ENCODE results near the gene INMT. TPM values are rescaled to one million over a fixed set of nuclear protein-coding genes. Genes with fewer than 3 reads are reported as not detected.

Gene INMT
- total RNA-seq, 1 experiment from 2014 or later: 3.3 TPM

DNA sequence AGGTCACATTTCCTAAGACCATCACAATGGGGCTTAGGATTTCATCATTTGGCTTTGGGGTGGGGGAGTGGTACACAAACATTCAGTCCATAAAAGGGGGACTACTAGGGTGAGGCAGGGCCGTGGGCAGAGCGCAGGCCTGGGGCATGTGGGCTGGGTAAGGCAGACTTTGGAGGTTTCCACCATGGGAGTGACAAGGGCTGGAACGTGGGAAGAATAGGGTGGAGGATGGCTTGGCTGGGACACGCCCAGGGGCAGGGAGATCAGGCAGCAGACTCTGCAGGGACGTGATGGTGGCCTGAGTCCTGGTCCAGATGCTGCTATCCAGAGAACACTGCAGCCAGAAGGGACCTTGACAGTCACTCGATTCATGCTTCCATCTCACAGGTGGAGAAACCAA is 45.0 kb upstream of the INMT start:
- Mint-ChIP-seq H3K36me3 (ENCODE audit: insufficient read depth, unreplicated experiment) (no peaks in the 10 kb centered on the region), H3K27me3 (ENCODE audit: insufficient read depth, unreplicated experiment) (peaks cover 6% of the 10 kb centered on the region), H3K9me3 (ENCODE audit: unreplicated experiment) (peaks cover 8% of the 10 kb centered on the region), H3K27ac (ENCODE audit: unreplicated experiment) (no peak overlapping the region), H3K4me1 (ENCODE audit: low read depth, unreplicated experiment) (peaks cover 7% of the 10 kb centered on the region), H3K4me3 (ENCODE audit: unreplicated experiment) (no peak overlapping the region)
- intact Hi-C loops (cut with micrococcal nuclease; ENCODE audit: unreplicated experiment): no loop called here
- Histone ChIP-seq H3K9me3 (no peaks in the 10 kb centered on the region), H3K27me3 (replicated peaks; ENCODE audit: control insufficient read depth, insufficient read depth, low read length) (no peaks in the 10 kb centered on the region; the same call in 1 of the 2 replicates), H3K36me3 (ENCODE audit: control insufficient read depth, insufficient read depth, low read length) (no peaks in the 10 kb centered on the region), H3K4me3 (ENCODE audit: low read depth, low read length) (no peak overlapping the region), H3K4me1 (no peaks in the 10 kb centered on the region)
- no TSS peak for BruUV-seq (replicated peaks)
- ChIA-PET CTCF (no interaction called here), POLR2A (no interaction called here)
- TF ChIP-seq, protein P1, sequence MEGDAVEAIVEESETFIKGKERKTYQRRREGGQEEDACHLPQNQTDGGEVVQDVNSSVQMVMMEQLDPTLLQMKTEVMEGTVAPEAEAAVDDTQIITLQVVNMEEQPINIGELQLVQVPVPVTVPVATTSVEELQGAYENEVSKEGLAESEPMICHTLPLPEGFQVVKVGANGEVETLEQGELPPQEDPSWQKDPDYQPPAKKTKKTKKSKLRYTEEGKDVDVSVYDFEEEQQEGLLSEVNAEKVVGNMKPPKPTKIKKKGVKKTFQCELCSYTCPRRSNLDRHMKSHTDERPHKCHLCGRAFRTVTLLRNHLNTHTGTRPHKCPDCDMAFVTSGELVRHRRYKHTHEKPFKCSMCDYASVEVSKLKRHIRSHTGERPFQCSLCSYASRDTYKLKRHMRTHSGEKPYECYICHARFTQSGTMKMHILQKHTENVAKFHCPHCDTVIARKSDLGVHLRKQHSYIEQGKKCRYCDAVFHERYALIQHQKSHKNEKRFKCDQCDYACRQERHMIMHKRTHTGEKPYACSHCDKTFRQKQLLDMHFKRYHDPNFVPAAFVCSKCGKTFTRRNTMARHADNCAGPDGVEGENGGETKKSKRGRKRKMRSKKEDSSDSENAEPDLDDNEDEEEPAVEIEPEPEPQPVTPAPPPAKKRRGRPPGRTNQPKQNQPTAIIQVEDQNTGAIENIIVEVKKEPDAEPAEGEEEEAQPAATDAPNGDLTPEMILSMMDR (IDR thresholded peaks at IDR 0.05; ENCODE audit: insufficient read depth in 1 of 2, low read depth in 1 of 2, low read length in 1 of 2, severe bottlenecking in 1 of 2, unreplicated experiment in 1 of 2): no peak
- no peak for DNase-seq

DNA sequence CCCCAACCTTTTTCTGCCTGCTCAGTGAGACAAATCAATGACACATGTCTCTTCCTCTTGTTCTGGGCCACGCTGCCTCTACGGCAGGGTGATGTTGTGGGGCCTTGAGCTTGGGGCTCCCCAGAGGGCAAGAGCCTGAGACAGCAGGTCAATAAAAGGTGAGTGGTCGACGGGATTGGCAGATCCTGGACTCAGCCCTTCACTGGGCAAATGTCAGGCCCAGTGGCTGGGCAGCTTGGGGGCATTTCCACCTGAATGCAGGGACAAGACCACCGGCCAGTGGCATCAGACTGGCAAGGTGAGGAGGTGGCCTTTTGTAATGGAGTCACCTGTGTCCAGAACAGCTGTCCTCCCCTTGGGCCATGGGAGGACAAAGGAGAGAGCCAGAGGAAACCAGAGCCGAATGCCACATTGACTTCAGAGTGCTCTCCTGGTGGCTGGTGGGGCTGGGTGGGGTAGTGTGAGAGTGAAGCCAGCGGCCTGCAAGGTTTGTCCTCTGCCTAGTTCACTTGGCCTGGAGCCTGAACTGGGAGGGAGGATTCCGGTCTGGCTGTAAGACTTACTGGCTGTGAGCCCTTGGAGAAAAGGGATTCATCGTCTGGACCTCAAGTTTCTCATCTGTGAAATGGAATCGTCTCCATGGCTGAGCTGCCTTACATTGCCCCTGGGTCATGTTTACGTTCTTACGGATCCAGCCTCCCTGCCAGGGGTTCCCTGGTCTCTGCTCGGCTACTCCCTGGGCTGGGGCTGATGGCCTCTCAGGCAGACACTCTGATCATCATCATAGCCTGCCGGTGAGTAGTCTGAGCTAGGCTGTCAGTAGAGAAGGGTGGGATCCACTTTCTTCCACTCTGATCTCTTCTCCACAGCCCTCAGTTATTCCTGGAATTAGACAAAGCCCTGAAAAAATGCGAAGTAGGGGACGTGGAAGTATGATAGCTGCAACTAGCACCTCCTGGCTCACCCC is 44.3 kb upstream of the INMT start:
- peaks cover 6% of the 10 kb centered on the region for H3K27me3 Mint-ChIP-seq (ENCODE audit: insufficient read depth, unreplicated experiment)
- H3K4me3 Mint-ChIP-seq (ENCODE audit: unreplicated experiment): no peak overlapping the region
- CTCF ChIA-PET: no interaction called here

DNA sequence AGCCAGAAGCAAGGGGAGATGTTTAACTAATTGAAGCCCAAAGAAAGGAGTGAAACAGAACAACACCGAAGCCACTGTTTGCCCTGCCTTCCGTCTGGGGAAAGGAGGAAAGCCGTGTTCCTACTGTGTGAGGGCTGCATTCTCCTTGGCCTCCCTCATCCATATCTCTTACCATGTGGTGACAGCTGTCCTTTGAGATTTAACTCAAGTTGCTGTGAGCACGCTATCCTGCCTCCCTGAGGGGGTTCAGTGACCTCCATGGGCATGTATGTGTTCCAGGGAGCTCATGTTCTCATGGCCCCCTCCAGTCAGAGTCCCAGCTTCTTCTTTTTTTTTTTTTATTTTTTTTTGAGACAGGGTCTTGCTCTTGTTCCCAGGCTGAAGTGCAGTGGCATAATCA is 43.5 kb upstream of the INMT start:
- no peak overlapping the region for H3K27ac Mint-ChIP-seq (ENCODE audit: unreplicated experiment)
- H3K36me3 Mint-ChIP-seq (ENCODE audit: insufficient read depth, unreplicated experiment): no peaks in the 10 kb centered on the region
- H3K27me3 Mint-ChIP-seq (ENCODE audit: insufficient read depth, unreplicated experiment): peaks cover 7% of the 10 kb centered on the region
- Histone ChIP-seq H3K4me1 (no peaks in the 10 kb centered on the region), H3K4me3 (ENCODE audit: low read depth, low read length) (no peak overlapping the region), H3K9me3 (no peaks in the 10 kb centered on the region), H3K27me3 (replicated peaks; ENCODE audit: control insufficient read depth, insufficient read depth, low read length) (no peaks in the 10 kb centered on the region; the same call in 1 of the 2 replicates), H3K36me3 (ENCODE audit: control insufficient read depth, insufficient read depth, low read length) (no peaks in the 10 kb centered on the region)
- intact Hi-C loops (cut with micrococcal nuclease; ENCODE audit: unreplicated experiment): no loop called here
- no peaks in the 10 kb centered on the region for H3K4me1 Mint-ChIP-seq (ENCODE audit: low read depth, unreplicated experiment)
- TF ChIP-seq, protein P1 (IDR thresholded peaks at IDR 0.05; ENCODE audit: insufficient read depth in 1 of 2, low read depth in 1 of 2, low read length in 1 of 2, severe bottlenecking in 1 of 2, unreplicated experiment in 1 of 2): no peak
- ChIA-PET CTCF (no interaction called here), POLR2A (no interaction called here)
- H3K4me3 Mint-ChIP-seq (ENCODE audit: unreplicated experiment): no peak overlapping the region
- peaks cover 8% of the 10 kb centered on the region for H3K9me3 Mint-ChIP-seq (ENCODE audit: unreplicated experiment)
- BruUV-seq (replicated peaks): no TSS peak
- DNase-seq: no peak

More for the DNA sequence above, 44.3 kb upstream of the INMT start:
- Mint-ChIP-seq H3K4me1 (ENCODE audit: low read depth, unreplicated experiment) (no peaks in the 10 kb centered on the region), H3K27ac (ENCODE audit: unreplicated experiment) (no peak overlapping the region), H3K9me3 (ENCODE audit: unreplicated experiment) (peaks cover 8% of the 10 kb centered on the region), H3K36me3 (ENCODE audit: insufficient read depth, unreplicated experiment) (no peaks in the 10 kb centered on the region)
- Histone ChIP-seq H3K4me1 (no peaks in the 10 kb centered on the region), H3K36me3 (ENCODE audit: control insufficient read depth, insufficient read depth, low read length) (no peaks in the 10 kb centered on the region), H3K9me3 (no peaks in the 10 kb centered on the region), H3K27me3 (replicated peaks; ENCODE audit: control insufficient read depth, insufficient read depth, low read length) (no peaks in the 10 kb centered on the region; the same call in 1 of the 2 replicates), H3K4me3 (ENCODE audit: low read depth, low read length) (no peak overlapping the region)
- TF ChIP-seq, protein P1 (IDR thresholded peaks at IDR 0.05; ENCODE audit: insufficient read depth in 1 of 2, low read depth in 1 of 2, low read length in 1 of 2, severe bottlenecking in 1 of 2, unreplicated experiment in 1 of 2): no peak
- intact Hi-C loops (cut with micrococcal nuclease; ENCODE audit: unreplicated experiment): no loop called here
- no TSS peak for BruUV-seq (replicated peaks)
- no peak for DNase-seq
- POLR2A ChIA-PET: no interaction called here

Measured in Caco-2 (cell line).